HepG2 (cell line): Measurements from ENCODE around the gene CACNA1G. TPM values are rescaled to one million over a fixed set of nuclear protein-coding genes. Genes with fewer than 3 reads are reported as not detected.

Experiments
- ATAC-seq: fragments of 200-7000 bp; cut with Tn5 transposase; 3 replicates; pipeline ENCODE4 v1.9.1; 2020; ENCODE audit warnings: mild to moderate bottlenecking, moderate library complexity
- BruUV-seq: library from RNA; stranded (reverse); fragments of 400-500 nt; replicated peaks from 2 replicates; lab custom pipeline; 2021; lab: Mats Ljungman, UMichigan
- CTCF ChIA-PET: fragments of 300-600 bp; formaldehyde crosslinking; extraction: SDS; loops from one replicate; lab custom pipeline; 2021; ENCODE audit warnings: low total read pairs, inconsistent platforms, low intra/inter-chr PET ratio; lab: Yijun Ruan, JAX
- POLR2A ChIA-PET: fragments of 350-600 bp; sonication (Branson Sonifier 250); formaldehyde crosslinking; loops from one replicate; lab custom pipeline; 2020; ENCODE audit warnings: antibody characterized with exemption, inconsistent platforms; lab: Yijun Ruan, JAX
- DNase-seq: peaks from one replicate; pipeline ENCODE4 v3.0.0-alpha.2; 2015; ENCODE audit warnings: low spot score
- FAIRE-seq: peaks from 3 replicates; lab custom pipeline; 2011; peaks lifted over from hg19 to GRCh38; lab: Jason Lieb, UNC
- H2AFZ ChIP-seq: one replicate; pipeline ENCODE4 v1.6.1; 2011; ENCODE audit warnings: low read length, inconsistent platforms
- H3K27ac ChIP-seq: fragments of 300-600 bp; 3 replicates; pipeline ENCODE4 v1.8.0; 2011; ENCODE audit warnings: mixed run types, mild to moderate bottlenecking, mixed read lengths, low read length, inconsistent platforms; ENCODE audit not compliant: insufficient read depth; ENCODE audit errors: extremely low read length
- H3K27me3 ChIP-seq, 2 experiments: fragments of 200-600 bp in 1 of 2; 2 replicates in 1 of 2; 3 replicates in 1 of 2; pipeline versions ENCODE4 v1.6.0 to v1.8.0; 2011; ENCODE audit warnings: low read length in 2 of 2, mild to moderate bottlenecking in 2 of 2, moderate library complexity in 2 of 2, inconsistent platforms in 1 of 2; ENCODE audit not compliant: insufficient read depth in 2 of 2, control insufficient read depth in 1 of 2
- H3K36me3 ChIP-seq, 2 experiments: fragments of 200-600 bp in 1 of 2; replicated peaks in 1 of 2; 2 replicates in 1 of 2; 3 replicates in 1 of 2; pipeline versions ENCODE4 v1.5.1 to v1.8.0; 2011; ENCODE audit warnings: low read length in 2 of 2, inconsistent platforms in 1 of 2; ENCODE audit not compliant: insufficient read depth in 2 of 2, control insufficient read depth in 1 of 2
- H3K4me1 ChIP-seq: 2 replicates; pipeline ENCODE4 v1.5.1; 2012; ENCODE audit warnings: low read length, inconsistent platforms; ENCODE audit not compliant: insufficient read depth
- H3K4me2 ChIP-seq: 2 replicates; pipeline ENCODE4 v1.6.0; 2011; ENCODE audit warnings: low read depth, low read length, inconsistent platforms
- H3K4me3 ChIP-seq, 3 experiments: fragments of 200-600 bp in 1 of 3; sonication (generic), shearing (Covaris generic) in 1 of 3; replicated peaks in 1 of 3; 2 replicates each; pipeline ENCODE4 v1.5.1; 2011 to 2016; ENCODE audit warnings: low read length in 3 of 3, inconsistent platforms in 2 of 3, low read depth in 2 of 3, mild to moderate bottlenecking in 2 of 3, control low read depth in 1 of 3, mixed read lengths in 1 of 3; ENCODE audit not compliant: insufficient read depth in 1 of 3
- H3K79me2 ChIP-seq: one replicate; pipeline ENCODE4 v1.6.1; 2011; ENCODE audit warnings: low read length, inconsistent platforms; ENCODE audit not compliant: insufficient read depth
- H3K9ac ChIP-seq: 2 replicates; pipeline ENCODE4 v1.6.0; 2011; ENCODE audit warnings: mild to moderate bottlenecking, low read depth, low read length, inconsistent platforms; ENCODE audit not compliant: insufficient read depth
- H3K9me3 ChIP-seq: 2 replicates; pipeline ENCODE4 v1.5.1; 2012; ENCODE audit warnings: mild to moderate bottlenecking, low read length
- H4K20me1 ChIP-seq: 2 replicates; pipeline ENCODE4 v1.6.0; 2011; ENCODE audit warnings: inconsistent platforms, mild to moderate bottlenecking, low read length, moderate library complexity; ENCODE audit not compliant: insufficient read depth
- AGO2 ChIP-seq: fragments of 200-400 bp; formaldehyde crosslinking; optimal IDR thresholded peaks from 2 replicates; pipeline ENCODE3; 2017; ENCODE audit warnings: mild to moderate bottlenecking, low read depth, low read length, moderate library complexity
- AHDC1 ChIP-seq: sonication (generic); formaldehyde crosslinking; IDR thresholded peaks from 2 replicates; pipeline ENCODE4 v1.5.1; 2020; ENCODE audit warnings: mild to moderate bottlenecking, missing genetic modification reagents, borderline replicate concordance
- AKAP8 ChIP-seq: sonication (generic); formaldehyde crosslinking; IDR thresholded peaks from 2 replicates; pipeline ENCODE4 v1.5.1; 2020; ENCODE audit warnings: mild to moderate bottlenecking, missing genetic modification reagents
- CENPBD1 ChIP-seq: sonication (generic); formaldehyde crosslinking; IDR thresholded peaks from 2 replicates; pipeline ENCODE4 v1.8.0; 2022; ENCODE audit warnings: missing genetic modification reagents, low read depth, mild to moderate bottlenecking, borderline replicate concordance
- HBP1 ChIP-seq: IDR thresholded peaks from 2 replicates; pipeline ENCODE4 v1.6.1; 2016; ENCODE audit warnings: low read depth, control low read depth
- ISX ChIP-seq: sonication (generic); formaldehyde crosslinking; conservative IDR thresholded peaks from 2 replicates; pipeline ENCODE4 v1.5.0; 2020; ENCODE audit warnings: missing genetic modification reagents
- KMT2A ChIP-seq: sonication (generic); formaldehyde crosslinking; IDR thresholded peaks from 2 replicates; pipeline ENCODE4 v1.4.0; 2020; ENCODE audit warnings: missing genetic modification reagents
- NBN ChIP-seq: fragments of 450-650 bp; conservative IDR thresholded peaks from 2 replicates; pipeline ENCODE4 v1.6.1; 2017
- PAXIP1 ChIP-seq: sonication (generic); formaldehyde crosslinking; conservative IDR thresholded peaks from 2 replicates; pipeline ENCODE4 v1.4.0; 2020; ENCODE audit warnings: mild to moderate bottlenecking, missing genetic modification reagents, moderate library complexity
- RBFOX2 ChIP-seq: fragments of 200-400 bp; formaldehyde crosslinking; IDR thresholded peaks from 2 replicates; pipeline ENCODE4 v1.6.1; 2017; ENCODE audit warnings: low read depth, mild to moderate bottlenecking, low read length
- SP4 ChIP-seq: sonication (generic); formaldehyde crosslinking; IDR thresholded peaks from 2 replicates; pipeline ENCODE4 v1.8.1; 2023; ENCODE audit warnings: mild to moderate bottlenecking, missing genetic modification reagents
- TARDBP ChIP-seq: sonication (generic); formaldehyde crosslinking; IDR thresholded peaks from 2 replicates; pipeline ENCODE4 v1.8.0; 2022; ENCODE audit warnings: mild to moderate bottlenecking, missing genetic modification reagents
- TBX3 ChIP-seq: fragments of 450-650 bp; IDR thresholded peaks from 2 replicates; pipeline ENCODE4 v1.6.1; 2017; ENCODE audit warnings: antibody characterized with exemption, mild to moderate bottlenecking, inconsistent platforms, borderline replicate concordance
- ZNF563 ChIP-seq: sonication (generic); formaldehyde crosslinking; IDR thresholded peaks from 2 replicates; pipeline ENCODE4 v1.8.0; 2022; ENCODE audit warnings: mild to moderate bottlenecking, moderate library complexity, missing genetic modification reagents
- WGBS: methylation state at CpG from one replicate; pipeline ENCODE4 v1.1.6; 2017; ENCODE audit warnings: low lambda C conversion rate; 5-methylcytosine and 5-hydroxymethylcytosine counted together
- in situ Hi-C: cut with HindIII; loops from 2 replicates; pipeline ENCODE4 v1.10.0; 2017; ENCODE audit warnings: low pct_unique_long_range_greater_than_20kb; ENCODE audit not compliant: extremely low pct_ligation_motif_present
- intact Hi-C: fragments of 100-400 bp; cut with micrococcal nuclease; formaldehyde crosslinking; loops from one replicate; pipeline ENCODE4 v1.10.0; 2022; ENCODE audit not compliant: unreplicated experiment
- polyA plus RNA-seq, 8 experiments: library from polyadenylated mRNA; depleted of rRNA in 3 of 8; stranded (reverse) in 7 of 8; unstranded in 1 of 8; fragments of >200 nt; fragmentation: Illumina TruSeq in 4 of 8; extraction: Trizol in 4 of 8; gene quantifications; 2 replicates each; pipeline versions ENCODE4 v1.2.1 to v1.2.3, GENCODE V29; 2011 to 2016; ENCODE audit warnings: low read depth in 4 of 8, missing spikeins in 1 of 8, mixed read lengths in 1 of 8; ENCODE audit not compliant: insufficient read depth in 1 of 8
- total RNA-seq, 5 experiments: library from RNA; depleted of rRNA; stranded (reverse); fragments of >200 nt; fragmentation: Illumina TruSeq; extraction: Trizol; gene quantifications; 2 replicates each; pipeline ENCODE4 v1.2.3, GENCODE V29; 2016; ENCODE audit warnings: low read depth in 1 of 5

Gene CACNA1G
- total and polyA plus RNA-seq, 2 of the 13 experiments (the other 11 are each of a cell fraction or from before 2014, with no cell fraction given) = 0.02 TPM; not detected in 1

GRCh38 chr17:50554201-50554600 lies 6.3 kb upstream of the CACNA1G start:
- H3K4me2 ChIP-seq = no peak overlapping the region
- no peak overlapping the region for H3K4me3 ChIP-seq
- no peak overlapping the region for H3K27ac ChIP-seq
- H3K27me3 ChIP-seq = no peaks in the 10 kb centered on the region
- H3K9ac ChIP-seq = no peak overlapping the region
- intact Hi-C loops = no loop called here
- ATAC-seq (no peak), FAIRE-seq (no peak), DNase-seq (no peak)
- in situ Hi-C loops = no loop called here
- WGBS = 95% methylated on average over 17 of the region's 17 CpGs
- H2AFZ ChIP-seq = no peak overlapping the region
- H3K36me3 ChIP-seq = peaks cover 0 to 3% of the 10 kb centered on the region in 2 experiments; a peak in 2 of 5 replicates
- H3K9me3 ChIP-seq = no peaks in the 10 kb centered on the region
- H4K20me1 ChIP-seq = no peaks in the 10 kb centered on the region
- H3K4me1 ChIP-seq = peaks cover 22% of the 10 kb centered on the region
- POLR2A ChIA-PET = no interaction called here
- BruUV-seq = no TSS peak
- no peaks in the 10 kb centered on the region for H3K79me2 ChIP-seq
- CTCF ChIA-PET = no interaction called here
- no peak for TF ChIP-seq HBP1 (CRISPR knock-in tag)
- no peak for TF ChIP-seq ZNF563
- no peak for TF ChIP-seq SP4 (CRISPR knock-in tag)
- no peak for TF ChIP-seq AKAP8
- 0 out of 2 replicates have a peak, but pooled peaks have one; percentile 37 for TF ChIP-seq RBFOX2
- no peak for TF ChIP-seq CENPBD1 (CRISPR knock-in tag)
- TF ChIP-seq TARDBP = no peak
- TF ChIP-seq TBX3 = no peak
- peak; percentile 79 for TF ChIP-seq AGO2
- no peak for TF ChIP-seq PAXIP1 (CRISPR knock-in tag)
- no peak for TF ChIP-seq AHDC1 (CRISPR knock-in tag)
- TF ChIP-seq KMT2A (CRISPR knock-in tag) = no peak
- TF ChIP-seq NBN = no peak
- no peak for TF ChIP-seq ISX (CRISPR knock-in tag)
